CD4-positive, alpha-beta T cell treated with Interleukin-1 beta for 1 hour (primary cell): ENCODE results near the gene MKNK1.
"Not testable (repeated sequence)": the region's sequence is repeated elsewhere in the genome, so short reads cannot be mapped to it uniquely, and the experiment has no call there.

Experiments used
- DNase-seq, 2 donors: peaks; one replicate each; pipeline ENCODE4 v3.0.0-alpha.2; 2020 to 2022

Gene MKNK1

GRCh38 chr1:46603858-46604549 lies at the start of gene MKNK1:
Gene MKNK1 (minus strand): TSS chr1:46604268. CDS start chr1:46583327, 20,941 bp downstream.
- DNase-seq, result peak; percentile 97 to 98

GRCh38 chr1:46653405-46653958 lies 49.4 kb upstream of the MKNK1 start:
- no peak for DNase-seq

- DNase-seq, result no peak
These were observed 48.4 kb upstream of the MKNK1 start for GRCh38 chr1:46652321-46653100.

- not testable (repeated sequence) for DNase-seq
These were observed 47.1 kb upstream of the MKNK1 start for GRCh38 chr1:46651152-46651551.

- DNase-seq, result no peak
These were observed 46.4 kb upstream of the MKNK1 start for GRCh38 chr1:46650491-46650890.

GRCh38 chr1:46649764-46650163 lies 45.7 kb upstream of the MKNK1 start:
- DNase-seq, result no peak

- DNase-seq, result no peak
These were observed 43.5 kb upstream of the MKNK1 start for GRCh38 chr1:46647611-46648010.

- no peak for DNase-seq
These were observed 42.8 kb upstream of the MKNK1 start for GRCh38 chr1:46646844-46647243.

GRCh38 chr1:46646331-46646730 lies 42.3 kb upstream of the MKNK1 start:
- DNase-seq, result no peak

- DNase-seq, result no peak
These were observed 41.7 kb upstream of the MKNK1 start for GRCh38 chr1:46645815-46646214.

GRCh38 chr1:46643368-46643775 lies 39.3 kb upstream of the MKNK1 start:
- no peak for DNase-seq

GRCh38 chr1:46642115-46642680 lies 38.1 kb upstream of the MKNK1 start:
- DNase-seq, result no peak

- DNase-seq, result no peak
These were observed 35.5 kb upstream of the MKNK1 start for GRCh38 chr1:46639547-46639946.

GRCh38 chr1:46638921-46639320 lies 34.9 kb upstream of the MKNK1 start:
- no peak for DNase-seq

GRCh38 chr1:46637444-46638083 lies 33.5 kb upstream of the MKNK1 start:
- no peak for DNase-seq

- no peak for DNase-seq
These were observed 31.1 kb upstream of the MKNK1 start for GRCh38 chr1:46635205-46635604.

GRCh38 chr1:46630719-46631118 lies 26.7 kb upstream of the MKNK1 start:
- DNase-seq, result no peak

- no peak for DNase-seq
These were observed 19.9 kb upstream of the MKNK1 start for GRCh38 chr1:46623743-46624644.

- DNase-seq, result no peak
These were observed 18.3 kb upstream of the MKNK1 start for GRCh38 chr1:46622344-46622743.

GRCh38 chr1:46621930-46622329 lies 17.9 kb upstream of the MKNK1 start:
- DNase-seq, result no peak

- no peak for DNase-seq
These were observed 15.7 kb upstream of the MKNK1 start for GRCh38 chr1:46619656-46620258.
